Sigmoid colon (tissue), 7 donors: ENCODE data around the gene STX19. TPM values are rescaled to one million over a fixed set of nuclear protein-coding genes. Genes with fewer than 3 reads are reported as not detected.

Experiments used
- DNase-seq: peaks from one replicate; pipeline ENCODE4 v3.0.0-alpha.2; 2019
- H3K27ac ChIP-seq, 4 donors: fragments of 200-600 bp; sonication (generic); one replicate each; pipeline ENCODE4 v1.5.1; 2016 to 2019; ENCODE audit warnings: mild to moderate bottlenecking in 1 of 4
- H3K27me3 ChIP-seq, 3 donors: fragments of 200-600 bp; sonication (generic); one replicate each; pipeline ENCODE4 v1.5.1; 2019; ENCODE audit warnings: mild to moderate bottlenecking in 1 of 3
- H3K36me3 ChIP-seq, 4 donors: fragments of 200-600 bp; sonication (generic); one replicate each; pipeline ENCODE4 v1.5.1; 2016 to 2019
- H3K4me1 ChIP-seq, 4 donors: fragments of 200-600 bp; sonication (generic); one replicate each; pipeline ENCODE4 v1.5.1; 2017 to 2019
- H3K4me3 ChIP-seq, 4 donors: fragments of 200-600 bp; sonication (generic); one replicate each; pipeline ENCODE4 v1.5.1; 2017 to 2019; ENCODE audit warnings: mild to moderate bottlenecking in 2 of 4, moderate library complexity in 1 of 4
- H3K9me3 ChIP-seq, 4 donors: fragments of 200-600 bp in 3 of 4; sonication (generic) in 3 of 4; one replicate each; pipeline versions ENCODE4 v1.5.1 to v1.6.1; 2013 to 2019
- CTCF ChIP-seq, 4 experiments: fragments of 450-650 bp in 3 of 4; fragments of 200-600 bp in 1 of 4; IDR thresholded peaks; one replicate each; pipeline ENCODE4 v1.5.1; 2016 to 2019; ENCODE audit warnings: antibody characterized with exemption in 4 of 4, mild to moderate bottlenecking in 3 of 4, moderate library complexity in 2 of 4
- EP300 ChIP-seq, 4 donors: sonication (generic); formaldehyde crosslinking; IDR thresholded peaks; one replicate each; pipeline ENCODE4 v1.6.1; 2017; ENCODE audit warnings: antibody characterized with exemption in 4 of 4
- POLR2A ChIP-seq, 2 donors: fragments of 450-650 bp; IDR thresholded peaks; one replicate each; pipeline ENCODE4 v1.6.1; 2016; ENCODE audit warnings: antibody characterized with exemption in 2 of 2, mild to moderate bottlenecking in 2 of 2, moderate library complexity in 2 of 2
- POLR2AphosphoS5 ChIP-seq, 4 donors: sonication (generic); formaldehyde crosslinking; IDR thresholded peaks; one replicate each; pipeline ENCODE4 v1.6.1; 2017; ENCODE audit warnings: antibody characterized with exemption in 4 of 4
- WGBS, 2 donors: extraction: QIAGEN DNeasy Blood & Tissue Kit; methylation state at CpG; one replicate each; pipeline ENCODE4 v1.1.7; 2013; 5-methylcytosine and 5-hydroxymethylcytosine counted together
- intact Hi-C: fragments of 100-400 bp; cut with DNase I; formaldehyde crosslinking; loops from one replicate; pipeline ENCODE4 v1.15.1; 2023
- polyA plus RNA-seq, 3 donors: library from polyadenylated mRNA; stranded (reverse); fragments of 200-250 nt; gene quantifications; one replicate each; pipeline ENCODE4 v1.2.3, GENCODE V29; 2013
- total RNA-seq, 4 donors: library from RNA; depleted of rRNA; stranded (reverse); fragments of >200 nt; gene quantifications; one replicate each; pipeline ENCODE4 v1.1.0, GENCODE V29; 2016
- donor health status: healthy with polysubstance abuse.
- donor health status: Bipolar disorder and iron deficiency.
- donor health status: healthy.

STX19 gene
- total and polyA plus RNA-seq, 7 donors = 13.1 to 49.9 (median 34.2) TPM; not detected in 4

GRCh38 chr3:93992207-93992606 is 36.2 kb downstream of the STX19 start:
- no peak overlapping the region for H3K4me3 ChIP-seq
- DNase-seq = no peak
- H3K27ac ChIP-seq = no peak overlapping the region
- TF ChIP-seq POLR2AphosphoS5 (IDR thresholded peaks at IDR 0.05) = no peak
- no peak for TF ChIP-seq CTCF (IDR thresholded peaks at IDR 0.05)
- no peak for TF ChIP-seq EP300 (IDR thresholded peaks at IDR 0.05)
- TF ChIP-seq POLR2A (IDR thresholded peaks at IDR 0.05) = no peak
- 82 to 86% methylated on average over 3 of the region's 3 CpGs for WGBS, 2 donors
- H3K27me3 ChIP-seq = no peaks in the 10 kb centered on the region
- H3K4me1 ChIP-seq = peaks cover 0 to 7% (median 1%) of the 10 kb centered on the region in 4 donors
- intact Hi-C loops = no loop called here
- no peaks in the 10 kb centered on the region for H3K36me3 ChIP-seq
- H3K9me3 ChIP-seq = no peaks in the 10 kb centered on the region

GRCh38 chr3:93991631-93992030 is 36.8 kb downstream of the STX19 start:
- H3K4me1 ChIP-seq = peaks cover 0 to 7% (median 1%) of the 10 kb centered on the region in 4 donors
- no peaks in the 10 kb centered on the region for H3K27me3 ChIP-seq
- no peaks in the 10 kb centered on the region for H3K9me3 ChIP-seq
- 41 to 79% methylated on average over 2 of the region's 2 CpGs for WGBS, 2 donors
- no peaks in the 10 kb centered on the region for H3K36me3 ChIP-seq
- TF ChIP-seq POLR2A (IDR thresholded peaks at IDR 0.05) = no peak
- no peak for TF ChIP-seq EP300 (IDR thresholded peaks at IDR 0.05)
- no peak for TF ChIP-seq POLR2AphosphoS5 (IDR thresholded peaks at IDR 0.05)
- TF ChIP-seq CTCF (IDR thresholded peaks at IDR 0.05) = no peak
- DNase-seq = no peak
- no peak overlapping the region for H3K27ac ChIP-seq
- intact Hi-C loops = no loop called here
- H3K4me3 ChIP-seq = no peak overlapping the region

- H3K9me3 ChIP-seq = no peaks in the 10 kb centered on the region
These were observed 39.2 kb downstream of the STX19 start for GRCh38 chr3:93989241-93989640.

GRCh38 chr3:93988764-93989163 is 39.6 kb downstream of the STX19 start:
- Histone ChIP-seq H3K9me3 (no peaks in the 10 kb centered on the region), H3K27ac (no peak overlapping the region), H3K4me3 (no peak overlapping the region), H3K36me3 (no peaks in the 10 kb centered on the region), H3K4me1 (peaks cover 0 to 7% (median 1%) of the 10 kb centered on the region in 4 donors), H3K27me3 (no peaks in the 10 kb centered on the region)
- no peak for DNase-seq
- intact Hi-C loops = no loop called here
- 95% methylated on average over 9 of the region's 9 CpGs for WGBS, 2 donors
- no peak for TF ChIP-seq POLR2A (IDR thresholded peaks at IDR 0.05)
- TF ChIP-seq POLR2AphosphoS5 (IDR thresholded peaks at IDR 0.05) = no peak
- TF ChIP-seq CTCF (IDR thresholded peaks at IDR 0.05) = no peak
- no peak for TF ChIP-seq EP300 (IDR thresholded peaks at IDR 0.05)

More at GRCh38 chr3:93989241-93989640, 39.2 kb downstream of the STX19 start:
- WGBS, 2 donors = 95 to 96% methylated on average over 3 of the region's 3 CpGs
- intact Hi-C loops = no loop called here
- no peak overlapping the region for H3K4me3 ChIP-seq
- TF ChIP-seq POLR2A (IDR thresholded peaks at IDR 0.05) (no peak), CTCF (IDR thresholded peaks at IDR 0.05) (no peak), EP300 (IDR thresholded peaks at IDR 0.05) (no peak), POLR2AphosphoS5 (IDR thresholded peaks at IDR 0.05) (no peak)
- DNase-seq = no peak
- H3K4me1 ChIP-seq = peaks cover 0 to 7% (median 1%) of the 10 kb centered on the region in 4 donors
- H3K27ac ChIP-seq = no peak overlapping the region
- H3K36me3 ChIP-seq = no peaks in the 10 kb centered on the region
- no peaks in the 10 kb centered on the region for H3K27me3 ChIP-seq

- H3K9me3 ChIP-seq = no peaks in the 10 kb centered on the region
- no peak overlapping the region for H3K4me3 ChIP-seq
- intact Hi-C loops = no loop called here
- H3K4me1 ChIP-seq = peaks cover 0 to 7% (median 1%) of the 10 kb centered on the region in 4 donors
- H3K36me3 ChIP-seq = no peaks in the 10 kb centered on the region
- DNase-seq = no peak
- H3K27me3 ChIP-seq = no peaks in the 10 kb centered on the region
- H3K27ac ChIP-seq = no peak overlapping the region
- no peak for TF ChIP-seq CTCF (IDR thresholded peaks at IDR 0.05)
- no peak for TF ChIP-seq POLR2AphosphoS5 (IDR thresholded peaks at IDR 0.05)
- no peak for TF ChIP-seq EP300 (IDR thresholded peaks at IDR 0.05)
- no peak for TF ChIP-seq POLR2A (IDR thresholded peaks at IDR 0.05)
These were observed 40.1 kb downstream of the STX19 start for GRCh38 chr3:93988283-93988682.
